B cell (primary cell): Measurements from ENCODE around the gene FGFRL1. TPM values are rescaled to one million over a fixed set of nuclear protein-coding genes. Genes with fewer than 3 reads are reported as not detected.

Experiments
- ATAC-seq: fragments of 200-7000 bp; cut with Tn5 transposase; one replicate; pipeline ENCODE4 v1.10.0; 2021; ENCODE audit warnings: low read depth, mild to moderate bottlenecking, moderate number of reproducible peaks, moderate library complexity
- CTCF ChIA-PET: fragments of 350-600 bp; sonication (Branson Sonifier 250); formaldehyde crosslinking; loops from one replicate; lab custom pipeline; 2021; ENCODE audit warnings: antibody characterized with exemption, inconsistent platforms; lab: Charles Lee
- POLR2A ChIA-PET: fragments of 350-600 bp; sonication (Branson Sonifier 250); formaldehyde crosslinking; loops from one replicate; lab custom pipeline; 2021; ENCODE audit warnings: antibody characterized with exemption; lab: Charles Lee
- DNase-seq: peaks from one replicate; pipeline ENCODE4 v3.0.0; 2013
- H2AFZ ChIP-seq: 2 replicates; pipeline ENCODE4 v1.6.1; 2012; ENCODE audit warnings: mild to moderate bottlenecking, low read depth, low read length; ENCODE audit not compliant: insufficient read depth, poor library complexity, severe bottlenecking
- H3K27ac ChIP-seq, 2 donors: 1 replicate in 1 of 2; 2 replicates in 1 of 2; pipeline ENCODE4 v1.5.1; 2012 to 2013; ENCODE audit warnings: low read length in 2 of 2, mild to moderate bottlenecking in 2 of 2, moderate library complexity in 1 of 2
- H3K27me3 ChIP-seq, 4 experiments: fragments of 200-600 bp in 1 of 4; sonication (generic) in 1 of 4; replicated peaks in 1 of 4; 1 replicate in 2 of 4; 2 replicates in 2 of 4; pipeline versions ENCODE4 v1.6.1 to v1.7.0; 2013 to 2016; ENCODE audit warnings: low read length in 3 of 4, mild to moderate bottlenecking in 2 of 4, mixed read lengths in 1 of 4, moderate library complexity in 1 of 4; ENCODE audit not compliant: insufficient read depth in 4 of 4, control insufficient read depth in 3 of 4; ENCODE audit errors: control extremely low read depth in 1 of 4
- H3K36me3 ChIP-seq, 2 experiments: replicated peaks in 1 of 2; 1 replicate in 1 of 2; 2 replicates in 1 of 2; pipeline versions ENCODE4 v1.6.1 to v1.7.1; 2013; ENCODE audit warnings: low read length in 1 of 2; ENCODE audit not compliant: insufficient read depth in 2 of 2, control insufficient read depth in 1 of 2; ENCODE audit errors: control extremely low read depth in 1 of 2, extremely low read depth in 1 of 2
- H3K4me1 ChIP-seq, 2 donors: fragments of 200-600 bp in 1 of 2; sonication (generic) in 1 of 2; 1 replicate in 1 of 2; 2 replicates in 1 of 2; pipeline versions ENCODE4 v1.5.1 to v1.6.1; 2013 to 2017; ENCODE audit warnings: low read length in 2 of 2; ENCODE audit not compliant: control insufficient read depth in 2 of 2, insufficient read depth in 2 of 2
- H3K4me2 ChIP-seq: replicated peaks from 2 replicates; pipeline ENCODE3; 2012; ENCODE audit warnings: mild to moderate bottlenecking, low read depth, low read length; ENCODE audit not compliant: poor library complexity, severe bottlenecking
- H3K4me3 ChIP-seq, 5 experiments: fragments of 200-600 bp in 1 of 5; sonication (generic) in 1 of 5; 1 replicate in 3 of 5; 2 replicates in 2 of 5; pipeline versions ENCODE4 v1.5.1 to v1.7.0; 2011 to 2016; ENCODE audit warnings: low read length in 4 of 5, mild to moderate bottlenecking in 4 of 5, low read depth in 2 of 5, control low read depth in 1 of 5, moderate library complexity in 1 of 5; ENCODE audit not compliant: insufficient read depth in 1 of 5; ENCODE audit errors: control extremely low read depth in 1 of 5, extremely low read depth in 1 of 5
- H3K79me2 ChIP-seq: fragments of 200-600 bp; sonication (generic); one replicate; pipeline ENCODE4 v1.6.0; 2016; ENCODE audit warnings: low read length; ENCODE audit not compliant: control insufficient read depth, insufficient read depth
- H3K9ac ChIP-seq: fragments of 200-600 bp; sonication (generic); 2 replicates; pipeline ENCODE4 v1.6.1; 2017; ENCODE audit warnings: mild to moderate bottlenecking, low read length, moderate library complexity
- H3K9me3 ChIP-seq, 3 donors: one replicate each; pipeline versions ENCODE4 v1.6.1 to v1.7.1; 2013; ENCODE audit warnings: low read length in 2 of 3; ENCODE audit not compliant: control insufficient read depth in 2 of 3, insufficient read depth in 1 of 3; ENCODE audit errors: control extremely low read depth in 1 of 3
- H4K20me1 ChIP-seq: 2 replicates; pipeline ENCODE4 v1.6.0; 2012; ENCODE audit warnings: mild to moderate bottlenecking, low read length; ENCODE audit not compliant: insufficient read depth, control insufficient read depth, poor library complexity, severe bottlenecking
- H3K27ac Mint-ChIP-seq: one replicate; pipeline ENCODE4 v1.8.0; 2021; ENCODE audit warnings: mixed read lengths
- H3K27me3 Mint-ChIP-seq: one replicate; pipeline ENCODE4 v1.8.0; 2021; ENCODE audit warnings: mixed read lengths
- H3K4me1 Mint-ChIP-seq: one replicate; pipeline ENCODE4 v1.8.0; 2021; ENCODE audit warnings: mixed read lengths
- H3K4me3 Mint-ChIP-seq: one replicate; pipeline ENCODE4 v1.8.0; 2021; ENCODE audit warnings: mixed read lengths
- H3K9me3 Mint-ChIP-seq: one replicate; pipeline ENCODE4 v1.8.0; 2022; ENCODE audit warnings: mixed read lengths; ENCODE audit not compliant: insufficient read depth
- CTCF ChIP-seq: fragments of 200-600 bp; IDR thresholded peaks from one replicate; pipeline ENCODE4 v1.8.0; 2022; ENCODE audit warnings: antibody characterized with exemption, mild to moderate bottlenecking
- EZH2 ChIP-seq: IDR thresholded peaks from 2 replicates; pipeline ENCODE4 v1.6.1; 2012; ENCODE audit warnings: borderline replicate concordance, low read depth, mild to moderate bottlenecking, moderate library complexity, low read length; ENCODE audit not compliant: insufficient read depth, poor library complexity, severe bottlenecking
- WGBS: methylation state at CpG from one replicate; pipeline ENCODE4 v1.1.5; 2013; ENCODE audit warnings: missing lambda C conversion rate; ENCODE audit not compliant: insufficient coverage; 5-methylcytosine and 5-hydroxymethylcytosine counted together
- intact Hi-C: fragments of 100-400 bp; cut with micrococcal nuclease; formaldehyde crosslinking; loops from one replicate; pipeline ENCODE4 v1.10.0; 2022
- polyA plus RNA-seq: library from polyadenylated mRNA; depleted of rRNA; stranded (reverse); fragments of >200 nt; gene quantifications from 2 replicates; pipeline ENCODE4 v1.2.3, GENCODE V29; 2012
- total RNA-seq, 2 donors: library from RNA; stranded (reverse); fragments of 120-200 nt in 1 of 2; gene quantifications; 1 replicate in 1 of 2; 2 replicates in 1 of 2; pipeline versions ENCODE4 v1.2.3 to v1.2.4, GENCODE V29; 2013 to 2022

The FGFRL1 gene
- total and polyA plus RNA-seq, 2 donors (not counting 1 experiment from before 2014, with no cell fraction given): 24.1 to 28.9 TPM

- no peak overlapping the region for H3K4me2 ChIP-seq
- WGBS: 86% methylated on average over 9 of the region's 10 CpGs
- ATAC-seq: no peak
- H3K4me3 Mint-ChIP-seq: no peak overlapping the region
- no peaks in the 10 kb centered on the region for H3K4me1 ChIP-seq
- no peaks in the 10 kb centered on the region for H3K27me3 Mint-ChIP-seq
- no peak overlapping the region for H3K4me3 ChIP-seq
- no peak overlapping the region for H3K27ac Mint-ChIP-seq
- H3K27me3 ChIP-seq: peaks cover 0 to 29% (median 0%) of the 10 kb centered on the region in 4 experiments
- ChIA-PET POLR2A (no interaction called here), CTCF (no interaction called here)
- no peak overlapping the region for H3K9ac ChIP-seq
- no peaks in the 10 kb centered on the region for H3K9me3 Mint-ChIP-seq
- no peaks in the 10 kb centered on the region for H3K36me3 ChIP-seq
- no peak overlapping the region for H3K27ac ChIP-seq
- H3K4me1 Mint-ChIP-seq: no peaks in the 10 kb centered on the region
- intact Hi-C loops: no loop called here
- H4K20me1 ChIP-seq: no peaks in the 10 kb centered on the region
- no peak for TF ChIP-seq CTCF
- TF ChIP-seq EZH2: no peak
- H3K79me2 ChIP-seq: no peaks in the 10 kb centered on the region
- H3K9me3 ChIP-seq: peaks cover 0 to 6% (median 0%) of the 10 kb centered on the region in 3 donors
- H2AFZ ChIP-seq: no peak overlapping the region
- no peak for DNase-seq
These were observed 21.4 kb downstream of the FGFRL1 start for GRCh38 chr4:1032861-1033260.

- no peak overlapping the region for H3K4me3 ChIP-seq
- WGBS: 78% methylated on average over 35 of the region's 35 CpGs
- H3K79me2 ChIP-seq: no peaks in the 10 kb centered on the region
- Mint-ChIP-seq H3K4me1 (no peaks in the 10 kb centered on the region), H3K4me3 (no peak overlapping the region), H3K27me3 (no peaks in the 10 kb centered on the region), H3K9me3 (no peaks in the 10 kb centered on the region), H3K27ac (no peak overlapping the region)
- ATAC-seq: no peak
- ChIA-PET POLR2A (no interaction called here), CTCF (no interaction called here)
- DNase-seq: no peak
- TF ChIP-seq CTCF: no peak
- no peak for TF ChIP-seq EZH2
- peaks cover 0 to 6% (median 0%) of the 10 kb centered on the region in 3 donors for H3K9me3 ChIP-seq
- no peaks in the 10 kb centered on the region for H4K20me1 ChIP-seq
- intact Hi-C loops: no loop called here
- H3K27me3 ChIP-seq: peaks cover 0 to 29% (median 0%) of the 10 kb centered on the region in 4 experiments
- no peak overlapping the region for H3K27ac ChIP-seq
- no peak overlapping the region for H2AFZ ChIP-seq
- H3K9ac ChIP-seq: no peak overlapping the region
- no peaks in the 10 kb centered on the region for H3K36me3 ChIP-seq
- no peaks in the 10 kb centered on the region for H3K4me1 ChIP-seq
- no peak overlapping the region for H3K4me2 ChIP-seq
These were observed 22.6 kb downstream of the FGFRL1 start for GRCh38 chr4:1033840-1034551.
